ENCODE measurements around the gene TRAM2. TPM values are rescaled to one million over a fixed set of nuclear protein-coding genes. Genes with fewer than 3 reads are reported as not detected.

The TRAM2 gene
- total and polyA plus RNA-seq, 4 donors = 7.3 to 20.3 (median 13.0) TPM

DNA sequence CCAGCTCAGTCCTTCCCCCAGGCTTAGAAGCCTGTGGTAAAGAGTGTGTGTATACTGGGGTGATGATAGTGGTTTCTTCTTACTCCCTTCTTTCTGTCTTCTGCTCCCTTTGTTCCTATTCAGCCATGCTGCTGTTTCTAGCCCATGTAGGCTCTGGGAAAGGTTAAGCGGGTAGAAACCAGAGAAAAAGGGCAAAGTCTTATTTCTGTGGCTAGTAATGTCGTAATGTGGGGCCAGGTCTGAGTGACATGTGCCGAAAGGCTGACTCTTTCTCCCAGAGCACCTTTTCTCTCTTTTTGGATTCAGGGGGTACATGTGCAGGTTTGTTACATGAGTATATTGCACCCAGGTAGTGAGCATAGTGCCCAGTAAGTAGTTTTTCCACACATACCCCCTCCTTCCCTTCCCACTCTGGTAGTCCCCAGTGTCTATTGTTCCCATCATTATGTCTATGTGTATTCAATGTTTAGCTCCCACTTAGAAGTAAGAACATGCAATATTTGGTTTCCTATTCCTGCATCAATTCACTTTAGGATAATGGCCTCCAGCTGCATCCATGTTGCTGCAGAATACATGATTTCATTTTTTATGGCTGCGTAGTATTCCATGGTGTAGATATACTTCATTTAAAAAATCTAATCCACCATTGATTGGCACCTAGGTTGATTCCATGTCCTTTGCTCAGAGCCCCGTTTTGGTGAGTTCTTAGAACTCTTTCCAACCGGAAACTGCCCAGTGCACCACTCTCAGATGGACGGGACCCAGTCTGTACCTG, 82.4 kb downstream of the TRAM2 start (continued):
- TF ChIP-seq, protein P1, sequence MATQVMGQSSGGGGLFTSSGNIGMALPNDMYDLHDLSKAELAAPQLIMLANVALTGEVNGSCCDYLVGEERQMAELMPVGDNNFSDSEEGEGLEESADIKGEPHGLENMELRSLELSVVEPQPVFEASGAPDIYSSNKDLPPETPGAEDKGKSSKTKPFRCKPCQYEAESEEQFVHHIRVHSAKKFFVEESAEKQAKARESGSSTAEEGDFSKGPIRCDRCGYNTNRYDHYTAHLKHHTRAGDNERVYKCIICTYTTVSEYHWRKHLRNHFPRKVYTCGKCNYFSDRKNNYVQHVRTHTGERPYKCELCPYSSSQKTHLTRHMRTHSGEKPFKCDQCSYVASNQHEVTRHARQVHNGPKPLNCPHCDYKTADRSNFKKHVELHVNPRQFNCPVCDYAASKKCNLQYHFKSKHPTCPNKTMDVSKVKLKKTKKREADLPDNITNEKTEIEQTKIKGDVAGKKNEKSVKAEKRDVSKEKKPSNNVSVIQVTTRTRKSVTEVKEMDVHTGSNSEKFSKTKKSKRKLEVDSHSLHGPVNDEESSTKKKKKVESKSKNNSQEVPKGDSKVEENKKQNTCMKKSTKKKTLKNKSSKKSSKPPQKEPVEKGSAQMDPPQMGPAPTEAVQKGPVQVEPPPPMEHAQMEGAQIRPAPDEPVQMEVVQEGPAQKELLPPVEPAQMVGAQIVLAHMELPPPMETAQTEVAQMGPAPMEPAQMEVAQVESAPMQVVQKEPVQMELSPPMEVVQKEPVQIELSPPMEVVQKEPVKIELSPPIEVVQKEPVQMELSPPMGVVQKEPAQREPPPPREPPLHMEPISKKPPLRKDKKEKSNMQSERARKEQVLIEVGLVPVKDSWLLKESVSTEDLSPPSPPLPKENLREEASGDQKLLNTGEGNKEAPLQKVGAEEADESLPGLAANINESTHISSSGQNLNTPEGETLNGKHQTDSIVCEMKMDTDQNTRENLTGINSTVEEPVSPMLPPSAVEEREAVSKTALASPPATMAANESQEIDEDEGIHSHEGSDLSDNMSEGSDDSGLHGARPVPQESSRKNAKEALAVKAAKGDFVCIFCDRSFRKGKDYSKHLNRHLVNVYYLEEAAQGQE (IDR thresholded peaks at IDR 0.05) = peak; percentile 76

DNA sequence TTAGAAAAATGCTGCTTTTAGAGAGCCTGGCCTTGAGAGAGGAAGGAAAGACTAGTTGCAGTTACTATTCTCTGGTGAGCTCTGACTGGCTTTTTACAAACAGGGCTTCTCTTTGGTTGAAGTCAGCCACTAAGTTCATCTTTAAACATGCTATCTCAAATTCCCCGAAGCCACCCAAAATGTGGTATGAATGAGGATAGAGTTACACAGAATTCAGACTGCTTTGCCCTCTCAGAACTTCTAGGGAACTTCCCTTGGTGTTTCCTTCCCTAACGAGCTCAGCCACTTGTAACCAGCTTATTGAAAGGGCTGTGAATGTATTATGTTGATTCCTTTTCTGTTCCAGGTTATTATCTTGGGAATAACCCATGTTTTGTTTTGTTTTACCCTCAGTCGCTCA, 83.2 kb downstream of the TRAM2 start:
- Histone ChIP-seq H3K4me1 (ENCODE audit: control insufficient read depth in 4 of 4, insufficient read depth in 4 of 4, low read length in 3 of 4) (peaks cover 0 to 5% (median 0%) of the 10 kb centered on the region in 4 donors), H3K36me3 (ENCODE audit: control insufficient read depth in 4 of 4, insufficient read depth in 3 of 4, low read depth in 1 of 4, low read length in 3 of 4) (no peaks in the 10 kb centered on the region), H3K27ac (ENCODE audit: low read depth in 1 of 2, low read length in 2 of 2) (peak overlapping the region; percentile 31 to 79), H3K9ac (ENCODE audit: low read depth in 1 of 2, low read length in 2 of 2) (no peak overlapping the region), H3K27me3 (ENCODE audit: control insufficient read depth in 4 of 4, insufficient read depth in 4 of 4, low read length in 3 of 4) (no peaks in the 10 kb centered on the region), H3K9me3 (ENCODE audit: control insufficient read depth in 4 of 4, low read length in 3 of 4) (no peaks in the 10 kb centered on the region), H3K4me3 (ENCODE audit: low read depth in 1 of 3, low read length in 3 of 3) (no peak overlapping the region)
- TF ChIP-seq, protein P2, sequence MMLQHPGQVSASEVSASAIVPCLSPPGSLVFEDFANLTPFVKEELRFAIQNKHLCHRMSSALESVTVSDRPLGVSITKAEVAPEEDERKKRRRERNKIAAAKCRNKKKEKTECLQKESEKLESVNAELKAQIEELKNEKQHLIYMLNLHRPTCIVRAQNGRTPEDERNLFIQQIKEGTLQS (IDR thresholded peaks at IDR 0.05) = no peak
- TF ChIP-seq, protein P1 (IDR thresholded peaks at IDR 0.05) = no peak
- TF ChIP-seq HNF4G (IDR thresholded peaks at IDR 0.05) (no peak), GABPA (IDR thresholded peaks at IDR 0.05 in 1 of 2, conservative IDR thresholded peaks at IDR 0.05 in 1 of 2) (no peak), RXRA (IDR thresholded peaks at IDR 0.05) (no peak), HNF4A (conservative IDR thresholded peaks at IDR 0.05) (no peak), SP1 (IDR thresholded peaks at IDR 0.05) (no peak), RAD21 (IDR thresholded peaks at IDR 0.05) (no peak)
- TF ChIP-seq, protein P3, sequence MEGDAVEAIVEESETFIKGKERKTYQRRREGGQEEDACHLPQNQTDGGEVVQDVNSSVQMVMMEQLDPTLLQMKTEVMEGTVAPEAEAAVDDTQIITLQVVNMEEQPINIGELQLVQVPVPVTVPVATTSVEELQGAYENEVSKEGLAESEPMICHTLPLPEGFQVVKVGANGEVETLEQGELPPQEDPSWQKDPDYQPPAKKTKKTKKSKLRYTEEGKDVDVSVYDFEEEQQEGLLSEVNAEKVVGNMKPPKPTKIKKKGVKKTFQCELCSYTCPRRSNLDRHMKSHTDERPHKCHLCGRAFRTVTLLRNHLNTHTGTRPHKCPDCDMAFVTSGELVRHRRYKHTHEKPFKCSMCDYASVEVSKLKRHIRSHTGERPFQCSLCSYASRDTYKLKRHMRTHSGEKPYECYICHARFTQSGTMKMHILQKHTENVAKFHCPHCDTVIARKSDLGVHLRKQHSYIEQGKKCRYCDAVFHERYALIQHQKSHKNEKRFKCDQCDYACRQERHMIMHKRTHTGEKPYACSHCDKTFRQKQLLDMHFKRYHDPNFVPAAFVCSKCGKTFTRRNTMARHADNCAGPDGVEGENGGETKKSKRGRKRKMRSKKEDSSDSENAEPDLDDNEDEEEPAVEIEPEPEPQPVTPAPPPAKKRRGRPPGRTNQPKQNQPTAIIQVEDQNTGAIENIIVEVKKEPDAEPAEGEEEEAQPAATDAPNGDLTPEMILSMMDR (IDR thresholded peaks at IDR 0.05; ENCODE audit: low read depth, low read length, missing input control) = no peak
- TF ChIP-seq, protein P4, sequence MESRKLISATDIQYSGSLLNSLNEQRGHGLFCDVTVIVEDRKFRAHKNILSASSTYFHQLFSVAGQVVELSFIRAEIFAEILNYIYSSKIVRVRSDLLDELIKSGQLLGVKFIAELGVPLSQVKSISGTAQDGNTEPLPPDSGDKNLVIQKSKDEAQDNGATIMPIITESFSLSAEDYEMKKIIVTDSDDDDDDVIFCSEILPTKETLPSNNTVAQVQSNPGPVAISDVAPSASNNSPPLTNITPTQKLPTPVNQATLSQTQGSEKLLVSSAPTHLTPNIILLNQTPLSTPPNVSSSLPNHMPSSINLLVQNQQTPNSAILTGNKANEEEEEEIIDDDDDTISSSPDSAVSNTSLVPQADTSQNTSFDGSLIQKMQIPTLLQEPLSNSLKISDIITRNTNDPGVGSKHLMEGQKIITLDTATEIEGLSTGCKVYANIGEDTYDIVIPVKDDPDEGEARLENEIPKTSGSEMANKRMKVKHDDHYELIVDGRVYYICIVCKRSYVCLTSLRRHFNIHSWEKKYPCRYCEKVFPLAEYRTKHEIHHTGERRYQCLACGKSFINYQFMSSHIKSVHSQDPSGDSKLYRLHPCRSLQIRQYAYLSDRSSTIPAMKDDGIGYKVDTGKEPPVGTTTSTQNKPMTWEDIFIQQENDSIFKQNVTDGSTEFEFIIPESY (IDR thresholded peaks at IDR 0.05) = no peak
- DNase-seq (ENCODE audit: low spot score) = no peak
- 79% methylated on average over 3 of the region's 3 CpGs for WGBS

All from liver (tissue), 9 donors.